GM12875 (cell line): Measurements from ENCODE around the gene HS6ST2.

Experiments used
- H3K4me3 ChIP-seq: one replicate; pipeline ENCODE4 v1.5.1; 2011; ENCODE audit warnings: low read depth, low read length, control low read depth
- TF ChIP-seq, protein P1 (sequence below): IDR thresholded peaks from 2 replicates; pipeline ENCODE4 v1.5.1; 2011; ENCODE audit warnings: low read depth, mild to moderate bottlenecking, control low read depth, inconsistent platforms, low read length, moderate library complexity, borderline replicate concordance; ENCODE audit not compliant: insufficient read depth

The HS6ST2 gene

DNA sequence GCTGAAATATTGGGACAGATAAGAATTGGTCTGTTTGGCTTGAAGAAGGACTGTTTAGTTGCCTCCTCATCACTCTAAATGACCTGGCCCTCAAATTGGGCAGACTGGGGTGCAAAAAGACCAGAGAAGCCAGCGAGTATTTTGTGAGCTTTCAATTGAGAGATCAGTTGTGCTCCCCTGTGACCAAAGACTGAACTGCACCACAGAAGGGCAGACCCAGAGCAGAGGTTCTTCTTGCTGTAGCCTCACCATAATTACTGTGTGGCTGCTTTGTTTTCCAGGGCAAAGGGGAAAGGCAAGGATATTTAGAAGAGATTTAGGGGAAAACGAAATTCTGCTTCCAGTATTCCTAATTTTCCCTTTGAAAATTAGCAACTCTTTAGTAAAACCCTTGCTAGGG is 365.5 kb downstream of the HS6ST2 start:
- TF ChIP-seq, protein P1, sequence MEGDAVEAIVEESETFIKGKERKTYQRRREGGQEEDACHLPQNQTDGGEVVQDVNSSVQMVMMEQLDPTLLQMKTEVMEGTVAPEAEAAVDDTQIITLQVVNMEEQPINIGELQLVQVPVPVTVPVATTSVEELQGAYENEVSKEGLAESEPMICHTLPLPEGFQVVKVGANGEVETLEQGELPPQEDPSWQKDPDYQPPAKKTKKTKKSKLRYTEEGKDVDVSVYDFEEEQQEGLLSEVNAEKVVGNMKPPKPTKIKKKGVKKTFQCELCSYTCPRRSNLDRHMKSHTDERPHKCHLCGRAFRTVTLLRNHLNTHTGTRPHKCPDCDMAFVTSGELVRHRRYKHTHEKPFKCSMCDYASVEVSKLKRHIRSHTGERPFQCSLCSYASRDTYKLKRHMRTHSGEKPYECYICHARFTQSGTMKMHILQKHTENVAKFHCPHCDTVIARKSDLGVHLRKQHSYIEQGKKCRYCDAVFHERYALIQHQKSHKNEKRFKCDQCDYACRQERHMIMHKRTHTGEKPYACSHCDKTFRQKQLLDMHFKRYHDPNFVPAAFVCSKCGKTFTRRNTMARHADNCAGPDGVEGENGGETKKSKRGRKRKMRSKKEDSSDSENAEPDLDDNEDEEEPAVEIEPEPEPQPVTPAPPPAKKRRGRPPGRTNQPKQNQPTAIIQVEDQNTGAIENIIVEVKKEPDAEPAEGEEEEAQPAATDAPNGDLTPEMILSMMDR, result peak; percentile 46
- H3K4me3 ChIP-seq, result no peak overlapping the region

DNA sequence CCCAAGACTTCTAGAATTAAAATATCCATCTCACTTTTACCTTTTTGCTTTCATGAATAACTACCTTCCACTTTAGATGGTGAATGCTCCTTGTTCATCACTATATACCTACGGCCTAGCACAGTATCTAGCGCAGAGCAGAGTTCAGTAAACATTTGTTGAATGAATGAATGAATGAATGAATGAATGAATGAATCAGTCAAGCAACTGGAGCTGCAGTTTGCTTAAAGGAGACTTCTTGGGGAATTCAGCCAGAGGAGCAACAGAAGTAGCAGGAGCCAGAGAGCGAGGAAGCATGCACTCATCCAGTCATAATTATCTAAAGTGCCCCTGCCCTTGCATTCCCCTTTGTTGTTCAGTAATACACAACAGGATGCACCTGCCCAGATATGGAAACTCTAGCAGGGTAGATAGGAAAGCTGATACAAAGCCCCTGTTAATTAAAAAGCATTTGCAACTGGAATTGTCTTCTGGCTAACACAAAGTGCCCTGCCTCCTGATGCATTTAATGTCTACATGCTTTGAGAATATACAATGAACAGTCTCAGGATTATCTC is 366.6 kb downstream of the HS6ST2 start:
- TF ChIP-seq, protein P1, result no peak
- no peak overlapping the region for H3K4me3 ChIP-seq

DNA sequence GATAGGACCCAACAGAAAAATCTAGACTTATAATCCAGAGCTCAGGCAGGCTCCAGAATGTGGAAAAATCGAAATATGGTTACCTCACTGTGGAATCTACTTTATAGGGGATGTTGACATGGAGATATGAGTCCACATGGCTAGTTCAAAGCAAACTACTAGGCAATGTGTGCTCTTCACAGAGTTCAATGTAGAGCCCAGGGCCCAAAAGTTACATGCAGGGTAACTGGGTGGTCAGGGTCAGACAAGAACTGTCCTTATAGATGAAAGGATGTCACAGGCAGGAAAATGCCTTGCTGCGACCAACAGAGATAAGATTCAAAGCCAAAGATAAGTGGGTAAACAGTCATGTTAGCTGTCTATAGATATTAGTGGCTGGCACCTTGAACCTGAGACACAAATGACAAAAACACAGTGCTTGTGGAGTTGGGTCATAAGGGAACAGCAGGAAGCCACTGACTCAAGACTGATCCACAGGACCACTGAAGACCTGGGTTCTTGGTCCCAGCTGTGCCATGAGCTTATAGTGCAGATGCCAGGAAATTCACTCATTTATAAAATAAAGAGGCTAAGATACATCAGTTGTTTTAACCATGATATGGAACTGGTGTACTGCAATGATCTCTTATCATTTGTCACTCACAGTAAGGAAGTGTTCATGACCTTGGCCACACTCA is 367.9 kb downstream of the HS6ST2 start:
- no peak overlapping the region for H3K4me3 ChIP-seq
- TF ChIP-seq, protein P1, result no peak

DNA sequence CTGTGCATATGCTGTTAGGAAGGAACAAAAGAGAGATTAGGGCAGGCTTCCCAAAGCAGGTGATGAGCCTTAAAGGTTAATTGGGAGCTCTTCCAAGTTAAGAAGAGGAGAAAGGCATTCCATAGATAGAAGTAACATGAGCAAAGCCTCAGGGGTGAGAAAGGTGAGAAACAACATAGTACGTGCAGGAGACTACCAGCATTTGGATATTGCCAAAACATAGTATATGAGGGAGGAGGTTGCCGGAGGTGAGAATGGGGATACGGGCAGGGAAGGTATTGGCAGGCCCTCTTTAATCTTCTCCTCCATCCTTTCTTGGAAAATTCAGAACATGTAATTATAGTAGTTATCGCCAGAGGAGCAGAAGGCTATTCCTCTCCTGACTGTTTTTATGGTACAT is 373.5 kb downstream of the HS6ST2 start:
- TF ChIP-seq, protein P1, result no peak
- H3K4me3 ChIP-seq, result no peak overlapping the region

DNA sequence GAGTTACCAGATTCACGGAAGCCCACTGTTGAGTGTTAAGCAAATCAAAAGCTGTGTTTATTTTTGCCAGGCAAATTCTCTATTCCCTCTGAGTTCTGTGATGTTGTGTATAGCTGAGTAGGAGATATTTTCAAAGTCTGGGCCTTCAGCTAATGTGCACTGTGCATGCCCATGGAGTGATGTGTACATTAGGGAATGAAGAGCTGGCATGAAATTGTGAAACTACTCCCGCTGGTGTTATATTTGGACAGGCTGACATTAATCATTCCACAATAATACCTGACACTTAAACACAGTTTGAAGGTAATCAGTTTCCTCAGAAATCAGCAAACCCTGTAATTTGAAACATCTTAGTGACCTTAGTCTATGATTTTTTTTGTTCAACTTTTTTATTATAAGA is 381.5 kb downstream of the HS6ST2 start:
- TF ChIP-seq, protein P1, result no peak
- no peak overlapping the region for H3K4me3 ChIP-seq
